Natural killer cell treated with Interleukin-12 subunit alpha and Interleukin-12 subunit beta and Interleukin-15 and Interleukin-18, amount 100 ng/mL, for 72 hours (primary cell): Measurements from ENCODE around the gene TMEM204. TPM values are rescaled to one million over a fixed set of nuclear protein-coding genes. Genes with fewer than 3 reads are reported as not detected.

Experiments
- ATAC-seq, 2 donors: fragments of 150-1000 bp; cut with Tn5 transposase in 1 of 2; sonication (Bioruptor Pico), chemical (Tn5 transposase) in 1 of 2; 2 replicates each; pipeline ENCODE4 v1.10.0; 2021
- DNase-seq: peaks from one replicate; pipeline ENCODE4 v3.0.0; 2022; ENCODE audit warnings: low spot score
- H3K27ac Mint-ChIP-seq, 2 donors: 1 replicate in 1 of 2; 2 replicates in 1 of 2; pipeline ENCODE4 v1.8.0; 2022; ENCODE audit warnings: mixed read lengths in 2 of 2, mild to moderate bottlenecking in 1 of 2, moderate library complexity in 1 of 2
- H3K27me3 Mint-ChIP-seq, 2 donors: 1 replicate in 1 of 2; 2 replicates in 1 of 2; pipeline ENCODE4 v1.8.0; 2022; ENCODE audit warnings: mixed read lengths in 2 of 2
- H3K36me3 Mint-ChIP-seq: one replicate; pipeline ENCODE4 v1.8.0; 2022; ENCODE audit warnings: mixed read lengths
- H3K4me1 Mint-ChIP-seq, 2 donors: 1 replicate in 1 of 2; 2 replicates in 1 of 2; pipeline ENCODE4 v1.8.0; 2022; ENCODE audit warnings: low read depth in 2 of 2, mixed read lengths in 2 of 2, mild to moderate bottlenecking in 1 of 2
- H3K4me3 Mint-ChIP-seq: one replicate; pipeline ENCODE4 v1.8.0; 2022; ENCODE audit warnings: mixed read lengths
- H3K9me3 Mint-ChIP-seq: 2 replicates; pipeline ENCODE4 v1.8.0; 2022; ENCODE audit warnings: mixed read lengths
- total RNA-seq, 2 donors: library from RNA; stranded (reverse); gene quantifications; one replicate each; pipeline ENCODE4 v1.2.3, GENCODE V29; 2022

Gene TMEM204
- total RNA-seq, 2 donors from 2014 or later, result 2.8 to 10.7 TPM

GRCh38 chr16:1520461-1520860 is 13.0 kb upstream of the TMEM204 start:
- H3K36me3 Mint-ChIP-seq, result no peaks in the 10 kb centered on the region
- no peaks in the 10 kb centered on the region for H3K4me1 Mint-ChIP-seq
- DNase-seq, result no peak
- no peaks in the 10 kb centered on the region for H3K27me3 Mint-ChIP-seq
- H3K4me3 Mint-ChIP-seq, result no peak overlapping the region
- no peak for ATAC-seq
- no peaks in the 10 kb centered on the region for H3K9me3 Mint-ChIP-seq
- H3K27ac Mint-ChIP-seq, result no peak overlapping the region

DNA sequence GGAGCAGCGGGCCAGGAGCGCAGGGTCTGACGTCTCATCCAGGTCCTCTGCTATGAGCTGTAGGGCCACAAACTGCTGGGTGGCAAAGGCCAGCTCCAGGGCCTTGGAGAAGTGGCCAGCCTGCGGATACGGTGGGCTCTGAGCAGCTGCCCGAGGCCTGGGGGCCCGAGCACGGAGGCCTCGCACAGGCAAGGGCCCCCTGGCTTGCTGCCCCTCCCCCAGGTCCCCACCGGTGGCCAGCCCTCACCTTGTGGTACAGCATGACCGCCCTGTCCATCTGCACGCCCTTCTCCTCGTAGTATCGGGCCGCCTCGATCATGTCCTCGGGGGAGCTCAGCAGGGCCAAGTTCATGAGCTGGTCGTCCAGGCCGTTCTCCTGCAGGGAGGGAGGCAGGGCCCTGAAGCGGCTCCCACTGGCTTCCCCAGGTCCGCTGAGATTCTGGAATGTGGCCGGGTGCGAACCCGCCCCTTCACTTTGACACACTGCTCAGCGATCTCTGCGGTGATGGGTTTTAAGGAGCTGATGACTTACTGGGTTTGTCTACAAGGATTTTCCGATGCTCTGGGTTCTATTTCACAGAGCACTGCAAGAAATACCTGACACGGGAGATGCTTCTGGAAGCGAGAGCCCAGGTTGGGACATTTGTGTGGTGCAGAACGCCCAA is 9.8 kb upstream of the TMEM204 start:
- H3K27me3 Mint-ChIP-seq, result no peaks in the 10 kb centered on the region
- ATAC-seq (no peak), DNase-seq (no peak)
- H3K4me3 Mint-ChIP-seq, result no peak overlapping the region
- H3K36me3 Mint-ChIP-seq, result no peaks in the 10 kb centered on the region
- H3K9me3 Mint-ChIP-seq, result no peaks in the 10 kb centered on the region
- H3K4me1 Mint-ChIP-seq, result peaks cover 0 to 2% of the 10 kb centered on the region in 2 donors
- no peak overlapping the region for H3K27ac Mint-ChIP-seq

DNA sequence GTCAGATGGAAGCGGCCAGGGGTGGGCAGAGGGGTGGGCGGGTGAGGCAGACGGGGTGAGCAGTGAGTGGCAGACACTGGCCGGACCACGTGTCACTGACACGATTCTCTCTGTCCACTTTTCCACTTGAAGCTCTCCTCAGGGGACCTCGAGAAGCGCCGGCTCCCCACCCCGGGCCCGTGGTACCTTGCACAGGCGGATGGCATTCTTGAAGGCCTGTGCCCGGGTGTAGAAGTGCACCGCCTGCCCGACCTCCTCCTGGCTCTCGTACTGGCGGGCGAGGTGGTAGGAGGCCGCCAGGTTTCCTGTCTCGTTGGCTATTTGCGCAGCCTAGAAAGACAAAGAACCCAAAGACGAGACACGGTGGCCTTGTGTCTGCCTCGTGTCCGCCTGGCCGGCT is 9.1 kb upstream of the TMEM204 start:
- Mint-ChIP-seq H3K4me1 (peaks cover 0 to 2% of the 10 kb centered on the region in 2 donors), H3K27ac (no peak overlapping the region), H3K36me3 (no peaks in the 10 kb centered on the region), H3K27me3 (no peaks in the 10 kb centered on the region), H3K4me3 (no peak overlapping the region), H3K9me3 (no peaks in the 10 kb centered on the region)
- DNase-seq (no peak), ATAC-seq (no peak)

GRCh38 chr16:1525871-1526607 is 7.4 kb upstream of the TMEM204 start:
- Mint-ChIP-seq H3K4me1 (peaks cover 0 to 2% of the 10 kb centered on the region in 2 donors), H3K27me3 (no peaks in the 10 kb centered on the region), H3K27ac (no peak overlapping the region), H3K36me3 (no peaks in the 10 kb centered on the region), H3K9me3 (no peaks in the 10 kb centered on the region), H3K4me3 (no peak overlapping the region)
- no peak for ATAC-seq
- no peak for DNase-seq

DNA sequence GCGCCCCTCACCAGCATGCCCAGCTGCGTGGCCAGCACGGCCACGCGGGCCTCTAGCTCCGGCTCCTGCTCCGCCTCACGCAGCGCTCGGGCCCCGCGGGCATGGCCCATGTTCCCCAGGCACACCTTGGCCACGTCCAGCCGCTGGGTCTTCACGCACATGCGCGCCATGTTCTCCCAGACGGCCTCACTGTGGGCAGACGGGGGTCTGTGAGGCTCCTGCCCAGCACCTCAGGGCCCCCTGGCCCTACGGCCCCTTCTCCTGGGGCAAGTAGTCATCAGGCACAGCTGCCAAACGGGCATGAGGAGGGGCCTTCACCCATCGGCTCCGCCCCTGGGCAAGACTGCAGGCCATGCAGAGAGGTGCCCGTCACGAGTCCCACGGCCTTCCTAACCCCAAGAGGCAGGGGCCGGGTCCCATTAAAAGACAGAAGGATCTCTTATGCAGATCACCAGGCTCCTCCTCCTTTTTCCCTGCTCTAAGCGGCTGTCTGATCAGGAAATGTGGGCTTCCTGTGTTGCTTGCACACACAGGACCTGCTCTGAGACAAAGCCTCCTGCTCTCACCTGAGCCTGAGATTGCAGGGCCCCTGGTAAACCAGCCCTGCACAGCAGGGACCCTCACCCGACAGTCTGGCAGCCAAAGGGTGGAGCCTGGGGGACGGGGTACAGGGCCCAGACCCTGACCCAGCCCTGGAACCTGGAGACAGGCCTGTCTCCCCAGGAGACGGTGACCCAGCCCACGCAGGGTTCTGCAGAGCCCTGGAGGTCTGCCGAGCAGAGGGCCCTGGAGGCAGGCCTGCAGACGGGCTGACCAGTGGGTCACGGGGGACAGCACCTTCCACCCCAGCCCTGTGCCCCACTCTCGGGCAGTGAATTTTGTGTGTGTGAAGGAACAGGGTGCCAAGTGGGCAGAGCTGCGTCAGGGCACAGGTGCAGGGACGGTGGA is 6.6 kb upstream of the TMEM204 start:
- H3K36me3 Mint-ChIP-seq, result no peaks in the 10 kb centered on the region
- no peak overlapping the region for H3K4me3 Mint-ChIP-seq
- no peak for DNase-seq
- no peak for ATAC-seq
- H3K4me1 Mint-ChIP-seq, result peaks cover 0 to 2% of the 10 kb centered on the region in 2 donors
- no peaks in the 10 kb centered on the region for H3K27me3 Mint-ChIP-seq
- H3K9me3 Mint-ChIP-seq, result no peaks in the 10 kb centered on the region
- H3K27ac Mint-ChIP-seq, result no peak overlapping the region

GRCh38 chr16:1527836-1528811 is 5.3 kb upstream of the TMEM204 start:
- H3K9me3 Mint-ChIP-seq, result no peaks in the 10 kb centered on the region
- no peak overlapping the region for H3K4me3 Mint-ChIP-seq
- no peak for DNase-seq
- H3K4me1 Mint-ChIP-seq, result peaks cover 0 to 2% of the 10 kb centered on the region in 2 donors
- H3K36me3 Mint-ChIP-seq, result no peaks in the 10 kb centered on the region
- no peak overlapping the region for H3K27ac Mint-ChIP-seq
- H3K27me3 Mint-ChIP-seq, result no peaks in the 10 kb centered on the region
- no peak for ATAC-seq

DNA sequence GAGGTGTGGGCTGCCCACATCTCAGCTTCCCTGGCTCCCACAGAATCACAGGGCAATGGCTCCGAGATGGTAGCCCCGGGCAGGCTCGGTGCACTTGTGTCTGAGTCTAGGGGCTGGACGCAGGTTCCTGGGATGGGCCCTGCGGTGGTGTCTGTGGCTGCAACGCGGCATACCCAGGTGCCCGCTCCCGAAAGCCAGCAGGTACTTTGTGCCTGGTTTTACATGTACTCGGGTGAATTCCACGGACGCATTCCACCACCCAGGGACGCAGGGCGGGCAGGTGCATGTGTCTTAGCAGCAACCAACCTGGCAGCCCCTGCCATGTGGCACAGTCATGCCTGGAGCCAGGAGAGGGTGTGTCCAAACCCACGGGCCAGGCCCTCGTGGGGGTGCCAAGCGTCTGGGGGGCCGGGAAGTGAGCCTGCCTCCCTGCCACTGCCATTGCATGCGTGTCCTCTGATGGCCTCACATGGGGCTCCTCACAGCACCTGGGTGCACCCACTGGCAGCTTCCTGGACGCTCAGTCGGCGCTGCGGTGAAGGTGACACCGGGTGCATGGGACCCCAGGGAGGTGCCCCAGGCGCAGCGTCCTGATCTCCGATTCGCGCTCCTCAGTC is 4.4 kb upstream of the TMEM204 start:
- DNase-seq, result peak; percentile 60
- Mint-ChIP-seq H3K36me3 (no peaks in the 10 kb centered on the region), H3K27me3 (no peaks in the 10 kb centered on the region), H3K4me3 (no peak overlapping the region), H3K9me3 (no peaks in the 10 kb centered on the region), H3K27ac (no peak overlapping the region), H3K4me1 (peaks cover 0 to 2% of the 10 kb centered on the region in 2 donors)
- ATAC-seq, result no peak

- Mint-ChIP-seq H3K27me3 (no peaks in the 10 kb centered on the region), H3K27ac (no peak overlapping the region), H3K4me1 (peaks cover 9 to 12% of the 10 kb centered on the region in 2 donors), H3K9me3 (no peaks in the 10 kb centered on the region), H3K4me3 (no peak overlapping the region), H3K36me3 (no peaks in the 10 kb centered on the region)
- DNase-seq (no peak), ATAC-seq (no peak)
Measured at GRCh38 chr16:1530349-1530882, 3.0 kb upstream of the TMEM204 start.

DNA sequence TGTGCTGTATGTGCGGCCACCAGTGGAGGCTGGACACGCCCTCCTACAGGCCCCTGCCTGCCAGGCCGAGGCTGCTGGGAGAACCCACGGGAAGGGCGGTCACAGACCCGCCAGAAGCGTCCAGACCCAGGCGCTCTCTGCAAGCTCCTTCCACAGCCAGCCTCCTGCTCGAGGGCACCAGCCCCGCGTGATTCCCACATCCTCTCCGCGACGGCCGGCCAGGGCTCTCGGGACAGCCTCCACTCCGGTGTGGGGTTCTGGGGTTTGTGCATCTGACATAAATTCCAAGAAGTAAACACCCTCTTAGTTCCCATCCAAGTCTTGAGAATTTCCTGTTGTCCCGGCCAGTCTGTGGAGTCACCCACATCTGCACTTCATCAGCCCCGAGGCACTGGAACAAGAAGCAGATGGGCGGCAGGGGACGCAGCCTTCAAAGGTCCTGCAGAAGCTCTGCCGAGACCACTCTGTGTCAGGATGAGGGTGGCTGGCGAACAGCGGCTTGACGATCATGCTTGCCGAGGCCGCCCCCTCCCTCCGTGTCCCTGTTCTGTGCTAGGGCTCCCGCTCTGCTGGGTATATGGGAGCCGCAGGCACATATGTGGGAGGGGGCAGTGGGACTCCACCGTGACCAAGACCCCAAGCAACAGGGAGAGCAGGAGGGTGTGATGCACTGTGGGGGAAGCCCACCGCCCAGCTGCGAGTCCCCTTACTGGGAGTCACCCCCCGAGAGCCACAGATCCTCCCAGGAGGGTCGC is 2.4 kb upstream of the TMEM204 start:
- H3K27me3 Mint-ChIP-seq, result no peaks in the 10 kb centered on the region
- H3K36me3 Mint-ChIP-seq, result no peaks in the 10 kb centered on the region
- no peaks in the 10 kb centered on the region for H3K9me3 Mint-ChIP-seq
- H3K4me3 Mint-ChIP-seq, result no peak overlapping the region
- DNase-seq (no peak), ATAC-seq (no peak)
- H3K27ac Mint-ChIP-seq, result no peak overlapping the region
- peaks cover 11 to 13% of the 10 kb centered on the region in 2 donors for H3K4me1 Mint-ChIP-seq

DNA sequence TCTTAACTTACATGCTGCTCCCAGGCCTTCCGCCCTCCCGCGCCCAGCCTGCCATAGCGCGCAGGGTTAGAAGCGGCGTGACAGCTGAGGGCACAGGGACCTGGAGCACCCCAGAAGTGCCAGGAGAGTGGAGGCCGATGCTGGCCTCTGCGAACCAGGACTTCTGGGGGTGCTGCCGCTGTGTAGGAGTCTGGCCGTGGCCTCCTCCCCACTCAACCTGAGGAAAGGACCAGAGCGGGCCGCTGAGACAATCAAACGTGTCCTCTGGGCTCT is 1.9 kb upstream of the TMEM204 start:
- no peaks in the 10 kb centered on the region for H3K36me3 Mint-ChIP-seq
- H3K9me3 Mint-ChIP-seq, result no peaks in the 10 kb centered on the region
- DNase-seq (no peak), ATAC-seq (no peak)
- no peak overlapping the region for H3K4me3 Mint-ChIP-seq
- H3K27me3 Mint-ChIP-seq, result no peaks in the 10 kb centered on the region
- H3K4me1 Mint-ChIP-seq, result peaks cover 13 to 16% of the 10 kb centered on the region in 2 donors
- no peak overlapping the region for H3K27ac Mint-ChIP-seq

DNA sequence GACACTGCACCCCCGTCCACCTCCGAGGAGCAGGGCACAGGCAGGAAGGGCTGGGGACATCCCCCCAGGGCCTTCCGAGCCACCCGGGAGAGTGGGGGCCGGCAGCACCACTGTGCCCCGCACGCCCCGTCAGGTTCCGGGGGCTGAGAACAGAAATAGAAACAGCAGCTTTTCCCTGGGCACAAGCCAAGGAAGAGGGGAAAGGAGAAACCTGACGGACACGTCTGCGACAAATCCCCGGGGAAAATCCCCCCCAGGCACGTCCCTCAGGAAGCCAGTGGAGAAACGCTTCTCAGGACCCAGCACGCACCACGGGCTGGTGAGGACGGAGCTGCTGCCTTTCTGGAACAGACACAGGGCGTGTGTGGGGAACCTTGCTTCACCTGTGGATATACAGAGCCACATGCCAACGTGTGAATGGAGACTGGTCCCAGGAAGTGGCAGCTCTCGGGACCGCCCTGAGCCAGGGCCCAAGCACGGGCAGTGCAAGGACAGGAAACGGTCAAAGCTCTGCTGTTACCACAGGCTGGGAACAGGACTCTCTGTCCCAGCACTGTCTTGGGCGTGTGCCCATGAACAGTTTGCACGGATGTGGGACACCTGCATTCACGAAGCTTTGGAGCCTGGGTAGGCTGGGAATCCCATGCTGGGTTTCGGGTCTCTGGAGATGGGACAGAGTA is 1.2 kb upstream of the TMEM204 start:
- DNase-seq (no peak), ATAC-seq (no peak)
- no peaks in the 10 kb centered on the region for H3K9me3 Mint-ChIP-seq
- no peak overlapping the region for H3K27ac Mint-ChIP-seq
- no peaks in the 10 kb centered on the region for H3K36me3 Mint-ChIP-seq
- no peak overlapping the region for H3K4me3 Mint-ChIP-seq
- H3K27me3 Mint-ChIP-seq, result no peaks in the 10 kb centered on the region
- H3K4me1 Mint-ChIP-seq, result peaks cover 19 to 20% of the 10 kb centered on the region in 2 donors

DNA sequence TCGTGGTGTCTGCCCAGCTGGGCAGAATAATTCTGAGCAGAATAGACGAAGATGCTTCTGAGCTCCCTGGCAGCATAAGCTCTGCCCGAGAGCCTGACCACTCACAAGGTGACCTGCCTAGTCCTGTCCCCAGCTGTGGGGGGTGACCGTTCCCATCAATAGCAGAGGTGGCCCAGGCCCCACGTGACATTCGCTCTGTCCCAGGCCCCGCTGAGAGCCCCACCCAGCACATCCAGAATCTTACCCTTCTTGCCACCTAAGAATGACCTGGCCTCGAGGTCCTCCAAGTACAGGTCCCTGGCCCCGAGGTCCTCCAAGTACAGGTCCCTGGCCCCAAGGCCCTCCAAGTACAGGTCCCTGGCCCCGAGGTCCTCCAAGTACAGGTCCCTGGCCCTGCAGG is 695 bp upstream of the TMEM204 start:
- H3K4me3 Mint-ChIP-seq, result no peak overlapping the region

More for the DNA sequence above, 695 bp upstream of the TMEM204 start:
- Mint-ChIP-seq H3K4me1 (peaks cover 20 to 22% of the 10 kb centered on the region in 2 donors), H3K36me3 (no peaks in the 10 kb centered on the region), H3K27me3 (no peaks in the 10 kb centered on the region), H3K27ac (peak overlapping the region in 1 of 2 donors; percentile 80), H3K9me3 (no peaks in the 10 kb centered on the region)
- ATAC-seq (no peak), DNase-seq (no peak)
